CD1c-positive myeloid dendritic cell (primary cell): Measurements from ENCODE around the gene PLPP6.
"Not testable (repeated sequence)": the region's sequence is repeated elsewhere in the genome, so short reads cannot be mapped to it uniquely, and the experiment has no call there.

Experiments used
- DNase-seq: peaks from one replicate; pipeline ENCODE4 v3.0.0-alpha.2; 2016; ENCODE audit errors: extremely low spot score

PLPP6 gene

GRCh38 chr9:4662108-4662988 is at the start of gene PLPP6:
PLPP6 (plus strand) TSS chr9:4662294; CDS start chr9:4662376, 82 bp downstream.
- peak; percentile 81 for DNase-seq

GRCh38 chr9:4614627-4615026 is 47.5 kb upstream of the PLPP6 start:
- no peak for DNase-seq

- no peak for DNase-seq
Observed at GRCh38 chr9:4615251-4615650, 46.8 kb upstream of the PLPP6 start.

- DNase-seq: no peak
Observed at GRCh38 chr9:4615778-4616177, 46.3 kb upstream of the PLPP6 start.

GRCh38 chr9:4617752-4618151 is 44.3 kb upstream of the PLPP6 start:
- DNase-seq: no peak

GRCh38 chr9:4618700-4619099 is 43.4 kb upstream of the PLPP6 start:
- peak; percentile 6 for DNase-seq

GRCh38 chr9:4620057-4620765 is 41.9 kb upstream of the PLPP6 start:
- no peak for DNase-seq

- DNase-seq: no peak
Observed at GRCh38 chr9:4620881-4621555, 41.1 kb upstream of the PLPP6 start.

- DNase-seq: no peak
Observed at GRCh38 chr9:4622016-4622415, 40.1 kb upstream of the PLPP6 start.

- DNase-seq: no peak
Observed at GRCh38 chr9:4630836-4631235, 31.3 kb upstream of the PLPP6 start.

GRCh38 chr9:4638968-4639367 is 23.1 kb upstream of the PLPP6 start:
- DNase-seq: no peak

GRCh38 chr9:4639420-4639819 is 22.7 kb upstream of the PLPP6 start:
- DNase-seq: no peak

- DNase-seq: peak; percentile 18
Observed at GRCh38 chr9:4640027-4640426, 22.1 kb upstream of the PLPP6 start.

GRCh38 chr9:4642351-4642750 is 19.7 kb upstream of the PLPP6 start:
- no peak for DNase-seq

- no peak for DNase-seq
Observed at GRCh38 chr9:4654084-4654483, 8.0 kb upstream of the PLPP6 start.

GRCh38 chr9:4654538-4654937 is 7.6 kb upstream of the PLPP6 start:
- no peak for DNase-seq

- not testable (repeated sequence) for DNase-seq
Observed at GRCh38 chr9:4656196-4656595, 5.9 kb upstream of the PLPP6 start.

GRCh38 chr9:4656621-4657020 is 5.5 kb upstream of the PLPP6 start:
- DNase-seq: no peak

GRCh38 chr9:4657426-4658159 is 4.5 kb upstream of the PLPP6 start:
- DNase-seq: no peak

- not testable (repeated sequence) for DNase-seq
Observed at GRCh38 chr9:4660665-4661064, 1.4 kb upstream of the PLPP6 start.

GRCh38 chr9:4661165-4661564 is 929 bp upstream of the PLPP6 start:
- DNase-seq: no peak

GRCh38 chr9:4661611-4662010 is 483 bp upstream of the PLPP6 start:
- DNase-seq: no peak
